Mucosa of descending colon (tissue), 3 donors: ENCODE measurements around the gene NEB. TPM values are rescaled to one million over a fixed set of nuclear protein-coding genes. Genes with fewer than 3 reads are reported as not detected.

Experiments
- ATAC-seq: fragments of 200-7000 bp; cut with Tn5 transposase; one replicate; pipeline ENCODE4 v1.9.1; 2020; ENCODE audit warnings: mild to moderate bottlenecking, moderate library complexity
- DNase-seq, 3 donors: peaks; one replicate each; pipeline ENCODE4 v3.0.0-alpha.2; 2020
- H3K36me3 ChIP-seq: fragments of 200-600 bp; one replicate; pipeline ENCODE4 v1.8.0; 2021; ENCODE audit warnings: low read depth, mild to moderate bottlenecking
- H3K4me1 ChIP-seq: fragments of 200-600 bp; one replicate; pipeline ENCODE4 v1.8.0; 2021; ENCODE audit warnings: low read depth, mild to moderate bottlenecking
- H3K4me3 ChIP-seq: fragments of 200-600 bp; one replicate; pipeline ENCODE4 v1.8.0; 2021; ENCODE audit warnings: mild to moderate bottlenecking
- H3K9me3 ChIP-seq: fragments of 200-600 bp; one replicate; pipeline ENCODE4 v1.8.0; 2021; ENCODE audit warnings: mild to moderate bottlenecking
- intact Hi-C, 2 donors: fragments of 100-400 bp; cut with DNase I in 1 of 2; cut with micrococcal nuclease in 1 of 2; formaldehyde crosslinking; loops; one replicate each; pipeline versions ENCODE4 v1.11.0 to v1.11.1; 2022; cut with DNase I, micrococcal nuclease
- total RNA-seq, 3 donors: library from RNA; stranded (reverse); fragmentation: NEBNext Ultra II Directional in 2 of 3; extraction: Animal tissue kit (Norgen Biotek cat#: 25700) in 2 of 3; gene quantifications; one replicate each; pipeline versions ENCODE4 v1.2.1 to v1.2.4, GENCODE V29; 2021 to 2023
- TF ChIP-seq, protein P1 (sequence below): fragments of 200-600 bp; IDR thresholded peaks from one replicate; pipeline ENCODE4 v1.8.0; 2022; ENCODE audit warnings: antibody characterized with exemption, mild to moderate bottlenecking
- donor health status: DM: no; HTN: no; CAD: no; lungs with moderate emphysema.
- donor health status: DM: no; HTN: no; CAD: no.
- donor health status: DM: no; HTN: yes; CAD: no.

Gene NEB
- total RNA-seq, 3 donors from 2014 or later: 0.54 to 1.1 (median 0.82) TPM

DNA sequence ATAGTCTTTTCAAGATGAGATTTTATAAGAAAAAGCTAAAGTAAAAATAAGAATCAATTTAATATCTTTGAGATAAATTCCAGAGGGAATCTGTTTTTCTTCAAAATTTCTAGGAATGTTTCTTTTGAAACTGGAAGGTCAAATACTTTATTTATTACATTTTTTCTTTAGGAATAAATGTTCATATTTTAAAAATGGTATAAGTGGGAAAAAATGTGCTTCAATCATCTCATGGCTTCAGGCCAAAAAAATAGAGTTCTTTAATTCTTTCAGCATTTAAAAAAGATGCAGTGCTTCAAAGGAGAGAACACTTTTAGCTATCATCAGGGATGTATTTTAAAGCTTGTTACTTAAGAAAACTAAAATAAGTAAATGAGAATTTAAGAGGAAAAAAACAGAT, 110.6 kb downstream of the NEB start:
- H3K4me1 ChIP-seq: no peaks in the 10 kb centered on the region
- ATAC-seq (no peak), DNase-seq (no peak)
- H3K4me3 ChIP-seq: no peak overlapping the region
- TF ChIP-seq, protein P1, sequence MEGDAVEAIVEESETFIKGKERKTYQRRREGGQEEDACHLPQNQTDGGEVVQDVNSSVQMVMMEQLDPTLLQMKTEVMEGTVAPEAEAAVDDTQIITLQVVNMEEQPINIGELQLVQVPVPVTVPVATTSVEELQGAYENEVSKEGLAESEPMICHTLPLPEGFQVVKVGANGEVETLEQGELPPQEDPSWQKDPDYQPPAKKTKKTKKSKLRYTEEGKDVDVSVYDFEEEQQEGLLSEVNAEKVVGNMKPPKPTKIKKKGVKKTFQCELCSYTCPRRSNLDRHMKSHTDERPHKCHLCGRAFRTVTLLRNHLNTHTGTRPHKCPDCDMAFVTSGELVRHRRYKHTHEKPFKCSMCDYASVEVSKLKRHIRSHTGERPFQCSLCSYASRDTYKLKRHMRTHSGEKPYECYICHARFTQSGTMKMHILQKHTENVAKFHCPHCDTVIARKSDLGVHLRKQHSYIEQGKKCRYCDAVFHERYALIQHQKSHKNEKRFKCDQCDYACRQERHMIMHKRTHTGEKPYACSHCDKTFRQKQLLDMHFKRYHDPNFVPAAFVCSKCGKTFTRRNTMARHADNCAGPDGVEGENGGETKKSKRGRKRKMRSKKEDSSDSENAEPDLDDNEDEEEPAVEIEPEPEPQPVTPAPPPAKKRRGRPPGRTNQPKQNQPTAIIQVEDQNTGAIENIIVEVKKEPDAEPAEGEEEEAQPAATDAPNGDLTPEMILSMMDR: no peak
- H3K9me3 ChIP-seq: no peaks in the 10 kb centered on the region
- intact Hi-C loops: no loop called here
- no peaks in the 10 kb centered on the region for H3K36me3 ChIP-seq

DNA sequence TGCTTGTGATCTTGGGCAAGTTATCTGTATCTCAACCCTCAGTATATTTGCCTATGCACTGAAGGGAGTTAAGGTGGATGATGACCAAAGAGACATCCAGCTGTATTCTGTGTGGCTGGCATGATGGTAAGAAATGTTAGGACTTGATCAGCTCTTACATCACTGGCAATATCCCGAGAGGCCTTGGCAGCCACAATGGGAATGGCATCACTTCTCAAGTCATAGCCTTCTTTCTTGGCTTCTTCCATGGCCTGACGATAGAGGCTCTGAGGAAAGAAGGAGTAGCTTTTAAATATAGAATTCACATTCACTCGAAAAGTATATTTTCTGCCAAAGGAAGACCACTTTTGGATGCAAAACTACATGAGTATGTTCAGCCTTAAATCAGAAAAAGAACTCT, 113.5 kb downstream of the NEB start:
- H3K9me3 ChIP-seq: no peaks in the 10 kb centered on the region
- DNase-seq (no peak), ATAC-seq (no peak)
- intact Hi-C loops: no loop called here
- no peak overlapping the region for H3K4me3 ChIP-seq
- H3K4me1 ChIP-seq: no peaks in the 10 kb centered on the region
- no peaks in the 10 kb centered on the region for H3K36me3 ChIP-seq
- TF ChIP-seq, protein P1: no peak

DNA sequence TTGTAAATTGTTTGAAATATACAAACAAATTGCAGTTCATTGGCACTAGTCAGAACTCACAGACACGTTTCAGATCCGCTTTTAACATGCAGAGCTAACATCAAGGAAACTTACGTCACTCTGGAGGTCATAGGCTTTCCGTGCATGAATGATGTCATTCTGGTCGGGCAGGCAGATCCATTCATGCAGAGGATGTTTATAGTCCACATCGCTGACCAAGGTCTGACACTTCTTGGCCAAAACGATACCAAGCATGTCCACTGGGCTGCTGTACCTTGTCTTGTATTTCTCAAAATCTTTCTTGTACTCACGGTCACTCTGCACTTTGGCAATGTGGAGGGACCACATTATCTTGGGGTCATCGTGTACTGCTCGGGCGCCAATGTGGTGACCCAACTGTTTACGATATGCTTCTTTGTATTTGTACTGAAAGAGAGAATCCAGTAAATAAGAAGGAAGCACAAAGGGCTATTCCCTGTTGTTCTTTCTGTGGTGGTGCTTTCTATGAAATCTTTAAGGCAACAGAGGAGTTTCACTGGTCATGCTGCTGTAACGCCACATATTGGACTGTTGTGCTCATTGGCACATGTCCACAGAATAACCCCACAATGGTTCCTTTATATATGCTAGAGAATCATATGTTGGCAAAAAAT, 114.8 kb downstream of the NEB start:
- TF ChIP-seq, protein P1: no peak
- H3K4me3 ChIP-seq: no peak overlapping the region
- DNase-seq (no peak), ATAC-seq (no peak)
- intact Hi-C loops: no loop called here
- no peaks in the 10 kb centered on the region for H3K4me1 ChIP-seq
- H3K36me3 ChIP-seq: no peaks in the 10 kb centered on the region
- no peaks in the 10 kb centered on the region for H3K9me3 ChIP-seq

DNA sequence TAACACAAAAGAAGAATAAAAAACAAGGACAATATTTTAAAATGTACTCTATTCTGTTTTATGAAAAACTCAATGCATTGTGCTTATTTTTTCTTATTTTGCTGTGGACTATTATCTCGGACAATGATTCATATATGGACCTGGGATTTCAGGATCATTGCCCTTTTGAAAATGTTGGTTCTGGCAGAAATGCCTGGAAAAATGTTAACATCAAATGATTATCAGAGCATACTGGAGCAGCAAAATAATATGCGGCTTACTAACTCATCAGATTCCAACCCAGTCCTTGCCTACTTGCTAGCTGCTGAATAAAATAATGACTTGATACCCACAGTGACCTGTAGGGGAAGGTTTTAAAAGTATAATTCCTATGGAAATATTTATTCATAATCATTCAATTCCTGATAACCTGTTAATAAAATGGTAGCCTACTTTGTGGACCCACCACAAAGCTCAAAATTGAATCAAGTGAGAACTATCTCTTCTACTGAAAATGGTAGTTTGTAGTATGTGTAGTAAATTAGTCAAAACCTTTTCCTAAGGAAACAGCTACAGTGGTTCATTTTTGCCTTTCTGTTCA, 117.4 kb downstream of the NEB start:
- no peaks in the 10 kb centered on the region for H3K9me3 ChIP-seq
- intact Hi-C loops: no loop called here
- TF ChIP-seq, protein P1: no peak

DNA sequence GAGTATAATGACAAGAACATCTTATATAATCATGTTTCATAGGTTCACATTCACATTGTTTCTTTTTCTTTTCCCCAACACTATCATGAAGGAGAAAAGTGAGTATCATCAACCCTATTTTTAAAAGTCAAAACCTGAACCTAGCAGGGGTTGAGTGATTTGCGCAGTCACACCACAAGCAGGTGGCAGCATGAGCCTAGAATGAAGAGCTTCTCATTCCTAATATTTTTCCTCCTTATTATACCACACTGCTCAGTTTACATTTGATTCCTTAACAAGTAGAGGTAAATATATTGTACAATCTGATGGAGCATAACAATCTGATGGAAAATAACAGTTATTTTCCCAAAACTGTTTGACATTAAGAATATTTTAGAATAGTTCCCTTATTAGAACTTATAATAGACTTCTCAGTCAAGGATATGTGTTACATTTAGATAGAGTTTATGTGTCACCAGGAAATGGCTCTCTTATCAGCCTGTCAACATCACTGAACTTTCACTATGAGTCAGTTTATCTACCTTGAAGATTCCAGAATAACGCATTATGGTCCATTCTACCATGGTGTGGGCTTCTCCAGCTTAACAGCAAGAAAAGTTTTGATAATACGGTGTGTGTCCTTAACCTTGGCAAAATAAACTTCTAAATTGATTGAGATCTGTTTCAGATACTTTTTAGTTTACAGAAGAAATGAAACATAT, 119.5 kb downstream of the NEB start:
- Histone ChIP-seq H3K4me1 (no peaks in the 10 kb centered on the region), H3K9me3 (no peaks in the 10 kb centered on the region), H3K4me3 (no peak overlapping the region), H3K36me3 (no peaks in the 10 kb centered on the region)
- intact Hi-C loops: no loop called here
- TF ChIP-seq, protein P1: no peak
- no peak for DNase-seq
- ATAC-seq: no peak

More for the DNA sequence above, 117.4 kb downstream of the NEB start:
- ATAC-seq (no peak), DNase-seq (no peak)
- no peaks in the 10 kb centered on the region for H3K36me3 ChIP-seq
- H3K4me3 ChIP-seq: no peak overlapping the region
- no peaks in the 10 kb centered on the region for H3K4me1 ChIP-seq
